DOHH2 (cell line): ENCODE results near the gene GTSE1.

ENCODE experiments used
- CTCF ChIP-seq: fragments of 200-600 bp; sonication (generic); IDR thresholded peaks from one replicate; pipeline ENCODE4 v1.5.1; 2014; ENCODE audit warnings: antibody characterized with exemption, mild to moderate bottlenecking, low read depth, low read length; ENCODE audit not compliant: poor library complexity, severe bottlenecking
- EZH2phosphoT487 ChIP-seq: fragments of 200-600 bp; sonication (generic); IDR thresholded peaks from 2 replicates; pipeline ENCODE4 v1.6.1; 2017; ENCODE audit warnings: borderline replicate concordance, mild to moderate bottlenecking, antibody characterized with exemption, low read length, moderate library complexity, mixed read lengths

GRCh38 chr22:46286941-46287872 is 9.5 kb upstream of the GTSE1 start:
- TF ChIP-seq CTCF: no peak
- TF ChIP-seq EZH2phosphoT487: no peak
